Hypothalamus (tissue), 51 donors: ENCODE results near the gene IREB2.

Source experiments
- DNase-seq, 51 donors: peaks; one replicate each; lab custom pipeline; 2025; lab: John Stamatoyannopoulos, UW

Gene IREB2

DNA sequence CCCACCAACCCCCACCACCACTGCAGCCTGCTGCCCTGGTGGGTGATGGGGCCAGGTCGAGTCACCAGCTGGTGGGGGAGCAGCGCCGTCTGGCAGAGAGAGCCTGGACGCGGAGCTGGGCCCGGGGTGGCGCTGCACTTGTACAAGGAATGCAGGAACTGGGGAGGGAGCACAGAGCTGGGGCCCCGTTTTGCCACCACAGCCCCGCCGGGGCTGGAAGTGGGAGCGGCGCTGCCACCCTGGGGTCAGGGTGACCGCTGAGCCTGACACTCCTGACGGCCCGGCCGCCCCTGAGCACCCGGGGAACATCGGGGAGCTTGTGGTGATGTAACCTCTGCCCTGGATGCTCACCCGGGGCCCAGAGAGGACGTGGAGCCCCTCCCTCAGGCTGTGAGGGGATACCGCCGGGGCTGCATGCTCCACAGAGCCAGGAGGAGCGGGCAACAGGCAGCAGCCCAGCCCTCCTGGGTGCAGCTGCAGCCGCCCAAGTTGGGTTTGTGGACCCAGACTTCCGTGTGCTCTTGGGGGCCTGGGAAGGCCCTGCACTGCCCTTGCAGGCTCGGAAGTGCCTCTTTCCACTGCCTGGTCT, 32.6 kb upstream of the IREB2 start:
- no peak for DNase-seq

GRCh38 chr15:78406016-78406585, 31.9 kb upstream of the IREB2 start:
- no peak for DNase-seq

- no peak for DNase-seq
Observed at GRCh38 chr15:78407608-78408354, 30.2 kb upstream of the IREB2 start.

DNA sequence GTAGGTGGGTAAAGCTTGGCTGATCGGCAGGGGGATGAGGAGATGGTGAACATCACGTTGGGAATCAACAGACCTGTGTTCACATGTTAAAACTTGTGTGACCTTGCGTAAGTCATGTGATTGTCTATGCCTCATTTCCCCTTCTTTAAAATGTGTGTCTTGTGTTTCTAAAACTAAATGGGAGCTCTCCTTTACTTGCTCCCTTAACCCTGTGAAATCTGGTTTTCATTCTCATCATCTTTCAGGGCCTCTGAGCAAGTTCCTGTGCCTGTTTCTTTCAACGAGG, 29.7 kb upstream of the IREB2 start:
- no peak for DNase-seq

DNA sequence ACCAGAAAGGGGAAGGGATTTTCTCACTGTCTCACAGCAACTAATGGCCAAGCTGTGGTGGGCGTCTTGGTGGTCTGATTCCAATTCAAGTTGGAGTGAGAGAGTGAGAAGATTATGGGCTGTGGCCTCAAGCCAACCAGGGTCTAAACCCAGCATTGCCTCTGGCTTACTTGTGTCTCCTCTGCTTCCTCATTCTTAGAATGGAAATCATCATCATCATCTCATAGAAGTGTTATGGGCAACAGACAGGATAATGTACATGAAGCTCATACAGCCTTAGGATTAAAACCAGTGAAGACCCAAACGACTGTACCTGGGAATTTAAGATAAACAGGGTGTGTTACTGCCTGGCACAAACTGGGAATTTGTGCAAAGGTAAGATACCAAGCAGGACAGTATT, 29.1 kb upstream of the IREB2 start:
- no peak for DNase-seq

GRCh38 chr15:78411061-78411460, 27.0 kb upstream of the IREB2 start:
- DNase-seq, result no peak

GRCh38 chr15:78414621-78415250, 23.3 kb upstream of the IREB2 start:
- peak in 6 of 51 donors; percentile 5 to 16 (median 10) for DNase-seq

GRCh38 chr15:78415284-78415683, 22.7 kb upstream of the IREB2 start:
- peak in 1 of 51 donors; percentile 9 for DNase-seq

DNA sequence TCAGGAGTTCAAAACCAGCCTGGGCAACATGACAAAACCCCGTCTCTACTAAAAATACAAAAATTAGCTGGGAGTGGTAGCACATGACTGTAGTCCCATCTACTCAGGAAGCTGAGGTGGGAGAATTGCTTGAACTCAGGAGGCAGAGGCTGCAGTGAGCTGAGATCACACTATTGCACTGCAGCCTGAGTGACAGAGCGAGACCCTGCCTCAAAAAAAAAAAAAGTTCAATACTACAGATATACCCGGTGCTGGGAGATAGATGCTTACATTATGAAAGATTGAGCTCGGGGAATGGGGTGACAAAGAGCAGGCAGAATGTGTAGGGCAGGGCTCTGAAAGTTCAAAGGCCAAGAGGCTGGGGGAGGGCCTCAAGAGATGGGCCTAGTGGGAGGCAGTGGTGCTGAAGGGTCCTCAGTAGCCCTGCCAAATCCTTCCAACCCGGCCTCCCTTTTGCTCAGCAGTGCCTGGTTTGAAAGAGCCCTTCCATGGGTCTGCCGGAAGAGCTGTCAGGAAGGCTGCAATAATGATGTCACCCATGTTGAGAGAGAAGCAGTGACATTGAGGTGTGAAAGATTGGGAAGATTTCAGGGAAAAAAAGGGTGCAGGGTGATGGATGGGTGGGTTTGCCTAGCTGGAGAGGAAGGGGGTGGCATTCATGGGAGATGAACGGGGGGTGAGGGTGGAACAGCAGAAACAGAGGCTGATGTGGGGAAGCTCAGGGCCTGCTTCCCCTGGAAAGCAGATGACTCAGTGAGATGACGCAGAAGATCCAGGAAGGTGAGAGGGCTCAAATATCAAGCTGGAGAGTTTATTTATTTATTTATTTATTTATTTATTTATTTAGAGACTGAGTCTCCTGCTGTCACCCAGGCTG, 20.0 kb upstream of the IREB2 start:
- no peak for DNase-seq

GRCh38 chr15:78418686-78419085, 19.3 kb upstream of the IREB2 start:
- no peak for DNase-seq

DNA sequence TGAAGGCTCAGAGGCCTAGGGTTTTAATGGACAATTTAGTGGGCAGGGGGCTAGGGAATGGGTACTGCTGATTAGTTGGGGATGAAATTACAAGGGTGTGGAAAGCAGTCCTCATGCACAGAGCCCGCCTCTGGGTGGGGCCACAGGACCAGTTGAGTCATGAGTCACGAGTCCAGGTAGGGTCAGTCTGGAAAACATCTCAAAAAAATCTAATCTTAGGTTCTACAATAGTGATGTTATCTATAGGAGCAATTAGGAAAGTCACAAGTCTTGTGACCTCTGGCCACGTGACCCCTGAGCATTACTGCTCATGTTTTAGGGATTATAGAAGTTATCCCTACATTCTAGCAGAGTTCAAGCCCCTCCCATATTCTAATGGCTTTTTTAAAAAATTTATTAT, 18.6 kb upstream of the IREB2 start:
- DNase-seq, result no peak

GRCh38 chr15:78420220-78420619, 17.8 kb upstream of the IREB2 start:
- no peak for DNase-seq

GRCh38 chr15:78420766-78421165, 17.2 kb upstream of the IREB2 start:
- DNase-seq, result no peak

DNA sequence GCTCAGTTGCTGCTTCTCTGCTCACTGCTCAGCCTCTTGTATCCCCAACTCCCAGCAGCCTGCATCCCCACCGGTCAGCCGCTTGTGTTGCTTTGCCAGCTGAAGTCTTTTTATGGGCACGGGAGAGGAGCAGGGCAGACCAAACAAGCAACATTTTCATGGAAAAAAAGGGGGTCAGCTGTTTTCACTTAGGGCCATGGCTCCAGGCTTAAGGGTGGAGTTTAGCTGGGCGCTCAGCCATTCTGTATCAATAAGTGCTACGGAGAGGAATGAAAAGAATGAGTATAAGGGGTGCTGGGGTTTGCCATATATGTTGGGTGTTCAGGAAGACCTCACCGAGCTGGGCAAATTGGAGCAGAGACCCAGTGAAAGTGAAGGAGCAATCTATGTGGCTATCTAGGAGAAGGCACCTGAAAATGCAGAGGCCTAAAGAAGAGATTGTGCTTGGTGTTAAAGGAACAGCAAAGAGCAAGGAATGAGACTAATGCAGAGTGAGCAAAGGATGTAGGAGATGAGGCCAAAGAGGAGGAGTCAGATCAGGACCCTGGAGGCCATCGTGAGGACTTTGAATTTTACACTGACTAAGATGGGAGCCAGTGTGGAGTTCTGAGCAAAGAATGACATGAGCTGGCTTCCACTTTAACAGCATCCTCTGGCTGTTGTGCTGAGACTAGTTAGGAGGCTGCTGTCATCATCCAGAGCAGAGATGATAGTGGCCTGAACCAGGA, 16.6 kb upstream of the IREB2 start:
- DNase-seq, result no peak

GRCh38 chr15:78422571-78423340, 15.3 kb upstream of the IREB2 start:
- peak in 35 of 51 donors; percentile 1 to 71 (median 30) for DNase-seq

DNA sequence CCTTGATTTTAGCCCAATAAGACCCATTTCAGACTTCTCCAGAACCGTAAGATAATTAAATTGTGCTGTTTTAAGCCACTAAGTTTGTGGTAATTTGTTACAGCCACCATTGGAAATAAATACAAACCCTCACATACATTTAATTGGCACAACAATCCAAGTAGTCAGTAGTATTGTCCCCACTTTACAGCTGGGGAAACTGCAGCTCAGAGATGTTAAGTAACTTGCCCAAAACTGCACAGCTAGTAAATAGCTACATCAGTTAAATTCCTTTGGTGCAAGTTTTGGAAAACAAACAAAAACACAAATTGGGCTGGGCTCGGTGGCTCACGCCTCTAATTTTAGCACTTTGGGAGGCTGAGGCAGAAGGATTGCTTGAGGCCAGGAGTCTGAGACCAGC, 13.3 kb upstream of the IREB2 start:
- DNase-seq, result no peak

DNA sequence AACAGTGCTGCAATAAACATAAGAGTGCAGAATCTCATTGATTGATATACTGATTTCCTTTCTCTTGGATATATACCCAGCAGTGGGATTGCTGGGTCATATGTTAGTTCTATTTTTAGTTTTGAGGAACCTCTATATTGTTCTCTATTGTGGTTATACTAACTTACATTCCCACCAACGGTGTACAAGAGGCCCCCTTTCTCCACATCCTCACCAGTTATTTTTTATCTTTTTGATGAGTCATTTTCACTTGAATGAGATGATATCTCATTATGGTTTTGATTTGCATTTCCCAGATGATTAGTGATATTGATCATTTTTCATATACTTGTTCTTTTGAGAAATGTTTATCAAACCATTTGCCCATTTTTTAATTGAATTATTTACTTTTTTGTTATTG, 12.4 kb upstream of the IREB2 start:
- no peak for DNase-seq

- DNase-seq, result no peak
Observed at GRCh38 chr15:78426300-78426699, 11.7 kb upstream of the IREB2 start.

DNA sequence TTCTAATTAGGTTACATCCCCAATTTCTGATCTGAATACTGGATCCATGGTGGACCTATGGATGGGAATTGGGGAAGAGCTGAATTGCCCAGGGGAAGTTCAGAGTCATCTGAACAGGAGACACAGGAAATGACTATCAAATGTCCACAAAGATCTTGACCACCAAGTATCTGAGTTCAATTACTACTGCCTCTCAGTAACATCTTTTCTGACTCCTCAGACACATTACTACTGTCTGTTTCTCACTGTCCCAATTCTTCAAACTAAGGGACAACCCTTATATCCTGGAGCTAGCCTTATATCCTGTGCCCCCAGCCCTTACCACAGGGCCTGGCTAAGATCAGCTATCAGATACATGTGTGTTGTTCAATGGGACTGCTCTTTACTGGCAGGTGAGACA, 10.1 kb upstream of the IREB2 start:
- no peak for DNase-seq

DNA sequence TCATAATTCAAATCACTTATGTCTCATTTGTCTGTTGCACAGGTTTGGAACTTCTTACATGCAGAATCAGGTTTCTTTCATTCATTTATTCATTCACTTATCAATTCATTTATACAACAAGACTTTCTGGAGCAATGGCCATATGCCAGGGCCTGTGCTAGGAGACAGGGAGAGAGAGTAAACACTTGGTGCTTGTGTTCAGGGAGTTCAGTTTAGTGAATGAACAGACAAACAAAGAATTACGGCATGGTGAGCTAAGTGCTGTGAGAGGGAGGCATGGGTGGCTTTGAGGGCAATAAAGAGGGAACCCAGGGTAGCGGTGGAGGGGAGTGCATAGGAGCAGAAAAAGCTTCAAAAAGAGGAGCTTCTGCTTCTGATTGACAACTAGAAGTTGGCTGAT, 8.5 kb upstream of the IREB2 start:
- peak in 12 of 51 donors; percentile 3 to 36 (median 24) for DNase-seq
